Measurements from ENCODE around the gene C16orf96.
A peak's percentile ranks its signal among the peaks of the same experiment; 100 is the strongest.

The C16orf96 gene

DNA sequence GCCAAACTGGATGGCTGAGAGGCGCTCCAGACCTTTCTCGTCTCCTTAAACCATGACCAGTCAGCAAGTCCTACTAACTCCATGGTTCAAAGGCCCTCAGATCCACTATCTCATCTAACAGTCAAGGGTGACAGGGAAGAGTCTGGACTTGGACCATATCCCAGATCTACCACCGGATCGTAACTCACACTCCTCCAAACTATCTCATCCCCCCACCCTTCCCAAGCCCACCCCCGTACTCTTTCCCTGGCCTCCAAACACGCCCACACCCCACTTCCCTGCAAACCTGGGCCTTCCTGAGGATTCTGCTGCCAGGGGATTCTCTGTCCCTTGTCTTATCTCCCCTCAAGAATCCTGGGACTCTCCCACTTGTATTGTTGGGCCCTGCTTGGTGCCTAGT, 22.6 kb upstream of the C16orf96 start:
- TF ChIP-seq, protein P1, sequence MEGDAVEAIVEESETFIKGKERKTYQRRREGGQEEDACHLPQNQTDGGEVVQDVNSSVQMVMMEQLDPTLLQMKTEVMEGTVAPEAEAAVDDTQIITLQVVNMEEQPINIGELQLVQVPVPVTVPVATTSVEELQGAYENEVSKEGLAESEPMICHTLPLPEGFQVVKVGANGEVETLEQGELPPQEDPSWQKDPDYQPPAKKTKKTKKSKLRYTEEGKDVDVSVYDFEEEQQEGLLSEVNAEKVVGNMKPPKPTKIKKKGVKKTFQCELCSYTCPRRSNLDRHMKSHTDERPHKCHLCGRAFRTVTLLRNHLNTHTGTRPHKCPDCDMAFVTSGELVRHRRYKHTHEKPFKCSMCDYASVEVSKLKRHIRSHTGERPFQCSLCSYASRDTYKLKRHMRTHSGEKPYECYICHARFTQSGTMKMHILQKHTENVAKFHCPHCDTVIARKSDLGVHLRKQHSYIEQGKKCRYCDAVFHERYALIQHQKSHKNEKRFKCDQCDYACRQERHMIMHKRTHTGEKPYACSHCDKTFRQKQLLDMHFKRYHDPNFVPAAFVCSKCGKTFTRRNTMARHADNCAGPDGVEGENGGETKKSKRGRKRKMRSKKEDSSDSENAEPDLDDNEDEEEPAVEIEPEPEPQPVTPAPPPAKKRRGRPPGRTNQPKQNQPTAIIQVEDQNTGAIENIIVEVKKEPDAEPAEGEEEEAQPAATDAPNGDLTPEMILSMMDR (IDR thresholded peaks at IDR 0.05), result no peak

DNA sequence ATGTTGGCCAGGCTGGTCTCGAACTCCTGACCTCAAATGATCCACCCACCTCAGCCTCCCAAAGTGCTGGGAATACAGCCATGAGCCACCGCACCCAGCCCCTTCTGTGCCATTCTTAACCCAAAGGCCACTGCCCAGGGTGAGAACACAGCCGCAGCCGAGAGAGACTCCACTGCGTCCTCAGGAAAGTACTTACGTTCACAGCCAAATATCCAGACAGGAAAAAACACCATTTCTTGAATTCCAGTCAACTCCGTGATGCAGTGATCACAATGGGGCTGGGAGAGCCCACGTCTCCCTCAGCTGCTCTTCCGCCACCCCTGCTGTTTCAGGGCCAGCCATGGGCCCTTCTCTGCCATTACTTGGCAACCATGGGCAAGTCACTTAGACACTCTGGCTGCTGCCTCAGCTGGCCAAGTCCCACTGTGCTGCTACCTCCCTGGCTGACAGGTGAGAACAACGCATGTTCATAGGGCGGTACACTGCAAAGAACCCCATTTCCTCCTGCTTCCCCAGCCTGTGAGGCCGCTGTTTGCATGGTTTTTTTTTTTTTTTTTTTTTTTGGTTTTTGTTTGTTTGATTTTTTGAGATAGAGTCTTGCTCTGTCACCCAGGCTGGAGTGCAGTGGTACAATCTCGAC, 21.9 kb upstream of the C16orf96 start:
- Histone ChIP-seq H3K4me1 (ENCODE audit: control insufficient read depth in 1 of 2, insufficient read depth in 1 of 2, low read depth in 1 of 2, low read length in 1 of 2) (peaks cover 6 to 16% of the 10 kb centered on the region in 2 experiments), H3K9me3 (no peaks in the 10 kb centered on the region), H3K4me3 (ENCODE audit: low read depth in 1 of 2, low read length in 1 of 2) (no peak overlapping the region), H3K27me3 (peaks cover 36% of the 10 kb centered on the region), H3K36me3 (no peaks in the 10 kb centered on the region), H3K27ac (no peak overlapping the region)
- TF ChIP-seq, protein P1 (IDR thresholded peaks at IDR 0.05), result no peak

More for the DNA sequence above, 22.6 kb upstream of the C16orf96 start:
- H3K27me3 ChIP-seq, result peaks cover 29% of the 10 kb centered on the region
- peaks cover 6 to 11% of the 10 kb centered on the region in 2 experiments for H3K4me1 ChIP-seq (ENCODE audit: control insufficient read depth in 1 of 2, insufficient read depth in 1 of 2, low read depth in 1 of 2, low read length in 1 of 2)
- no peaks in the 10 kb centered on the region for H3K9me3 ChIP-seq
- no peak overlapping the region for H3K4me3 ChIP-seq (ENCODE audit: low read depth in 1 of 2, low read length in 1 of 2)
- H3K27ac ChIP-seq, result no peak overlapping the region
- no peaks in the 10 kb centered on the region for H3K36me3 ChIP-seq

DNA sequence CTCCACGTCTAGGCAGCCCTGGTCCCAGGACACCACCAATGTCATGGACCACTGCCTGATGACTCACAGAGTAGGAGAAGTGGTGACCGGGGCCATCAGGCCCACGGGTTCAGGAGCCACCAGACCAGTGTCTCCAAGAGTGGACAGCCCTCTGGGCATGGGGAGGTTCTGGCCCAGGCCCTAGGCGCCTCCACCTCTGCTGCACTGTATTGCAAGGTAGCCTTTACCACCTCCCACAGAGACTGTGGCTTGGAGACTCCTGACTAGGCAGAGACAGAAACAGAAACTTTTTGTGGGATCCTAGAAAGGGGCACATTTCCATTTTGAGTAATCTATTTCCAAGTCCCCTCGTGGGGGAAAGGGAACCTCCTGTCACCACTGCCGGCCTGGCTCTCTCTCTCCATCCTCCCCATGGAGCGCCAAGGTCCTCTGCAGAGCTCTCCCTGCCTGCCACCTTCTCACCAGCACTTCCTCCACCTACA, 20.5 kb upstream of the C16orf96 start:
- Histone ChIP-seq H3K9me3 (no peaks in the 10 kb centered on the region), H3K4me3 (ENCODE audit: low read depth in 1 of 2, low read length in 1 of 2) (no peak overlapping the region), H3K27me3 (peaks cover 48% of the 10 kb centered on the region), H3K36me3 (no peaks in the 10 kb centered on the region), H3K27ac (no peak overlapping the region), H3K4me1 (ENCODE audit: control insufficient read depth in 1 of 2, insufficient read depth in 1 of 2, low read depth in 1 of 2, low read length in 1 of 2) (peaks cover 6 to 16% of the 10 kb centered on the region in 2 experiments)
- TF ChIP-seq, protein P1 (IDR thresholded peaks at IDR 0.05), result no peak

DNA sequence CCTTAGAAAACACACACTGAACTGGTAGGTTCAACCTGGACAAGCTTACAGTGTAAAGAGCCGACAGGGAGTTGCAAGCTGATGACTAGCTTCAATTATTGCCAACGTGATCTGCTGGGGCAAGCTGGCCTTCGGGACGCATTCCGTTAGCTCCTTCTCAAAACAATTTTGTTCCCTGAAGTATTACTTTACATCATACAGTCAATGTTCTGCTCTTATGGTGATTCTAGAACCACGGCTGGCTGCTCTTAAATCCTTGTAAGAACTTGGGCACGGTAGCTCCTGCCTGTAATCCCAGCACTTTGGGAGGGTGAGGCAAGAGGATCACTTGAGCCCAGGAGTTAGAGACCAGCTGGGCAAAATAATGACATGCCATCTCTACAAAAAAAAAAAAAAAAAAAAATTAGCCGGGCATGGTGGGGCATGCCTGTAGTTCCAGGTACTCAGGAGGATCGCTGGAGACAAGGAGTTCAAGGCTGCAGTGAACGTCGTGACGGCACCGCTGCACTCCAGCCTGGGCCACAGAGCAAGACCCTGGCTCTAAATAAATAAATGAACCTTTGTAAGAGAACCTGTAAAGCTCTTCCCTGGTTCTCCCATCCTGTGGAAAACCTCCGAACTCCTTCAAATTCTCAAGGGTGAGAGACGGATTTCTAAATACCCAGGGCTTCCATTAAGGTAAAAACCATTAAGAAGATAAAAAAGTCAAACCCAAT, 19.6 kb upstream of the C16orf96 start:
- Histone ChIP-seq H3K27ac (no peak overlapping the region), H3K4me3 (ENCODE audit: low read depth in 1 of 2, low read length in 1 of 2) (no peak overlapping the region), H3K9me3 (no peaks in the 10 kb centered on the region), H3K36me3 (no peaks in the 10 kb centered on the region), H3K4me1 (ENCODE audit: control insufficient read depth in 1 of 2, insufficient read depth in 1 of 2, low read depth in 1 of 2, low read length in 1 of 2) (peaks cover 6 to 16% of the 10 kb centered on the region in 2 experiments), H3K27me3 (peaks cover 48% of the 10 kb centered on the region)
- TF ChIP-seq, protein P1 (IDR thresholded peaks at IDR 0.05), result no peak

DNA sequence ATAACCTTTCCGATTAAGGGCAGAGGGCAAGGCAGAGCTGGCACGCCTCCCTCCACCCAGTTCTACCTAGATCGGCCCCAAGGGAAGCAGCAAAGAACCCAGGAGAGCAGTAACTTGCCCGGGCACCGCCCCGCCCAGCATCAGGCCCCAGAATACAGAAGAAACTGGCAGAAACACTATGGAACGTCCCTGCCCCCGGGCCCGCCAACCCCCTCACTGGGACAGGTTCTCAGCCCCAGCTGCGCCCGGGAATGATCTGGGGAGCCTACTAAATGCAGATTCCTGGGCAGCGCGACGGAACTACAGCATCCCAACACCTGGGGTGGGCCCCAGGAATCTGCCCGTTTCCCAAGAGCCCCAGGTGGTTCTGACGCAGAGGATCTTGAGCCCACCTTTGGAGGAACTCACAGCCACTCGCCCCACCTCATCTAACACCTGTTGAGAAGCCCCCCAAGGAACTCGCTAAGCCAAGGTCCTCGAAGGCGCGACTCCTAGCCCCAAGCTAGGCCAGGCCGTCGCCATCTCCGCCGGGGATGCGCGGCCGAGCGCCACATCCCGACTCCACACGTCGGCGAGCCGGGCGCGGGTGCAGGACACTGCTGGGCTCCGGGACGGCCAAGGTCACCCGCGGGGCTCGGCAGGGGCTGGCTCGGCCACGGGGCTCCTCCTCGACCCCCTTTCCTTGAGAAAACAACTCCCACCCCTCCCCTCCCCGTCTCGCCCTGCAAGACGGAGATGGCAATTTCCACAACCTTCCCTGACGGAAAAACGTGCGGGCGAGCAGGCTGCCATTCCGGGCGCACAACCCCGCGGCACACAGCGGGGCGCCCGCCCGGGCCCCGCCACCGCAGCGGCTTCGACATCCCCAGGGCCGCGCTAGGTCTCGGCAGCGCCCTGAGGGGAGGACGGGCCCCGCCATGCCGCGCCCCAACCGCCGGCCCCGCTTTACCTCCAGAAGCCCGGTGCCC, 18.5 kb upstream of the C16orf96 start:
- TF ChIP-seq, protein P1 (IDR thresholded peaks at IDR 0.05), result no peak
- H3K9me3 ChIP-seq, result no peaks in the 10 kb centered on the region
- no peaks in the 10 kb centered on the region for H3K36me3 ChIP-seq
- H3K4me1 ChIP-seq (ENCODE audit: control insufficient read depth in 1 of 2, insufficient read depth in 1 of 2, low read depth in 1 of 2, low read length in 1 of 2), result peaks cover 6 to 16% of the 10 kb centered on the region in 2 experiments
- peaks cover 48% of the 10 kb centered on the region for H3K27me3 ChIP-seq
- H3K27ac ChIP-seq, result peak overlapping the region; percentile 78
- H3K4me3 ChIP-seq (ENCODE audit: low read depth in 1 of 2, low read length in 1 of 2), result peak overlapping the region; percentile 68 to 81
